HepG2 (cell line): ENCODE results near the gene HECTD4. TPM values are rescaled to one million over a fixed set of nuclear protein-coding genes. Genes with fewer than 3 reads are reported as not detected.

Source experiments
- ATAC-seq: fragments of 200-7000 bp; cut with Tn5 transposase; 3 replicates; pipeline ENCODE4 v1.9.1; 2020; ENCODE audit warnings: mild to moderate bottlenecking, moderate library complexity
- BruUV-seq: library from RNA; stranded (reverse); fragments of 400-500 nt; replicated peaks from 2 replicates; lab custom pipeline; 2021; lab: Mats Ljungman, UMichigan
- CTCF ChIA-PET: fragments of 300-600 bp; formaldehyde crosslinking; extraction: SDS; loops from one replicate; lab custom pipeline; 2021; ENCODE audit warnings: low total read pairs, inconsistent platforms, low intra/inter-chr PET ratio; lab: Yijun Ruan, JAX
- POLR2A ChIA-PET: fragments of 350-600 bp; sonication (Branson Sonifier 250); formaldehyde crosslinking; loops from one replicate; lab custom pipeline; 2020; ENCODE audit warnings: antibody characterized with exemption, inconsistent platforms; lab: Yijun Ruan, JAX
- DNase-seq: peaks from one replicate; pipeline ENCODE4 v3.0.0-alpha.2; 2015; ENCODE audit warnings: low spot score
- FAIRE-seq: peaks from 3 replicates; lab custom pipeline; 2011; peaks lifted over from hg19 to GRCh38; lab: Jason Lieb, UNC
- H2AFZ ChIP-seq: one replicate; pipeline ENCODE4 v1.6.1; 2011; ENCODE audit warnings: low read length, inconsistent platforms
- H3K27ac ChIP-seq: fragments of 300-600 bp; 3 replicates; pipeline ENCODE4 v1.8.0; 2011; ENCODE audit warnings: mixed run types, mild to moderate bottlenecking, mixed read lengths, low read length, inconsistent platforms; ENCODE audit not compliant: insufficient read depth; ENCODE audit errors: extremely low read length
- H3K27me3 ChIP-seq, 2 experiments: fragments of 200-600 bp in 1 of 2; 2 replicates in 1 of 2; 3 replicates in 1 of 2; pipeline versions ENCODE4 v1.6.0 to v1.8.0; 2011; ENCODE audit warnings: low read length in 2 of 2, mild to moderate bottlenecking in 2 of 2, moderate library complexity in 2 of 2, inconsistent platforms in 1 of 2; ENCODE audit not compliant: insufficient read depth in 2 of 2, control insufficient read depth in 1 of 2
- H3K36me3 ChIP-seq, 2 experiments: fragments of 200-600 bp in 1 of 2; replicated peaks in 1 of 2; 2 replicates in 1 of 2; 3 replicates in 1 of 2; pipeline versions ENCODE4 v1.5.1 to v1.8.0; 2011; ENCODE audit warnings: low read length in 2 of 2, inconsistent platforms in 1 of 2; ENCODE audit not compliant: insufficient read depth in 2 of 2, control insufficient read depth in 1 of 2
- H3K4me1 ChIP-seq: 2 replicates; pipeline ENCODE4 v1.5.1; 2012; ENCODE audit warnings: low read length, inconsistent platforms; ENCODE audit not compliant: insufficient read depth
- H3K4me2 ChIP-seq: 2 replicates; pipeline ENCODE4 v1.6.0; 2011; ENCODE audit warnings: low read depth, low read length, inconsistent platforms
- H3K4me3 ChIP-seq, 3 experiments: fragments of 200-600 bp in 1 of 3; sonication (generic), shearing (Covaris generic) in 1 of 3; replicated peaks in 1 of 3; 2 replicates each; pipeline ENCODE4 v1.5.1; 2011 to 2016; ENCODE audit warnings: low read length in 3 of 3, inconsistent platforms in 2 of 3, low read depth in 2 of 3, mild to moderate bottlenecking in 2 of 3, control low read depth in 1 of 3, mixed read lengths in 1 of 3; ENCODE audit not compliant: insufficient read depth in 1 of 3
- H3K79me2 ChIP-seq: one replicate; pipeline ENCODE4 v1.6.1; 2011; ENCODE audit warnings: low read length, inconsistent platforms; ENCODE audit not compliant: insufficient read depth
- H3K9ac ChIP-seq: 2 replicates; pipeline ENCODE4 v1.6.0; 2011; ENCODE audit warnings: mild to moderate bottlenecking, low read depth, low read length, inconsistent platforms; ENCODE audit not compliant: insufficient read depth
- H3K9me3 ChIP-seq: 2 replicates; pipeline ENCODE4 v1.5.1; 2012; ENCODE audit warnings: mild to moderate bottlenecking, low read length
- H4K20me1 ChIP-seq: 2 replicates; pipeline ENCODE4 v1.6.0; 2011; ENCODE audit warnings: inconsistent platforms, mild to moderate bottlenecking, low read length, moderate library complexity; ENCODE audit not compliant: insufficient read depth
- EZH2 ChIP-seq: conservative IDR thresholded peaks from 2 replicates; pipeline ENCODE4 v1.6.1; 2012; ENCODE audit warnings: mild to moderate bottlenecking, low read depth, low read length, moderate library complexity
- ISX ChIP-seq: sonication (generic); formaldehyde crosslinking; conservative IDR thresholded peaks from 2 replicates; pipeline ENCODE4 v1.5.0; 2020; ENCODE audit warnings: missing genetic modification reagents
- NR2F1 ChIP-seq, 2 experiments: fragments of 450-650 bp in 1 of 2; formaldehyde crosslinking in 1 of 2; IDR thresholded peaks; 2 replicates each; pipeline versions ENCODE4 v1.5.0 to v1.6.1; 2016 to 2020; ENCODE audit warnings: mild to moderate bottlenecking in 1 of 2, missing compliant biosample characterization in 1 of 2, missing genetic modification reagents in 1 of 2, moderate library complexity in 1 of 2
- SKI ChIP-seq: fragments of 450-650 bp; IDR thresholded peaks from one replicate; pipeline ENCODE4 v1.6.1; 2018; ENCODE audit warnings: mild to moderate bottlenecking; ENCODE audit not compliant: partially characterized antibody
- YY1 ChIP-seq: IDR thresholded peaks from 2 replicates; pipeline ENCODE4 v1.6.1; 2011; ENCODE audit warnings: low read length, low read depth, moderate library complexity, mild to moderate bottlenecking; ENCODE audit not compliant: insufficient read depth, insufficient replicate concordance
- ZBTB20 ChIP-seq: sonication (generic); formaldehyde crosslinking; IDR thresholded peaks from 2 replicates; pipeline ENCODE4 v1.8.1; 2023; ENCODE audit warnings: missing genetic modification reagents, low read depth, mild to moderate bottlenecking, borderline replicate concordance
- ZFP36L2 ChIP-seq: sonication (generic); formaldehyde crosslinking; IDR thresholded peaks from 2 replicates; pipeline ENCODE4 v1.4.0; 2020; ENCODE audit warnings: missing genetic modification reagents
- ZNF296 ChIP-seq: sonication (generic); formaldehyde crosslinking; conservative IDR thresholded peaks from 2 replicates; pipeline ENCODE4 v1.5.0; 2020; ENCODE audit warnings: mild to moderate bottlenecking, missing genetic modification reagents
- ZNF33A ChIP-seq: sonication (generic); formaldehyde crosslinking; IDR thresholded peaks from 2 replicates; pipeline ENCODE4 v1.5.1; 2020; ENCODE audit warnings: missing genetic modification reagents, mild to moderate bottlenecking, moderate library complexity, borderline replicate concordance
- ZNF496 ChIP-seq: sonication (generic); formaldehyde crosslinking; IDR thresholded peaks from 2 replicates; pipeline ENCODE4 v1.8.1; 2023; ENCODE audit warnings: mild to moderate bottlenecking, moderate library complexity, missing genetic modification reagents; ENCODE audit not compliant: insufficient replicate concordance
- WGBS: methylation state at CpG from one replicate; pipeline ENCODE4 v1.1.6; 2017; ENCODE audit warnings: low lambda C conversion rate; 5-methylcytosine and 5-hydroxymethylcytosine counted together
- in situ Hi-C: cut with HindIII; loops from 2 replicates; pipeline ENCODE4 v1.10.0; 2017; ENCODE audit warnings: low pct_unique_long_range_greater_than_20kb; ENCODE audit not compliant: extremely low pct_ligation_motif_present
- intact Hi-C: fragments of 100-400 bp; cut with micrococcal nuclease; formaldehyde crosslinking; loops from one replicate; pipeline ENCODE4 v1.10.0; 2022; ENCODE audit not compliant: unreplicated experiment
- polyA plus RNA-seq, 8 experiments: library from polyadenylated mRNA; depleted of rRNA in 3 of 8; stranded (reverse) in 7 of 8; unstranded in 1 of 8; fragments of >200 nt; fragmentation: Illumina TruSeq in 4 of 8; extraction: Trizol in 4 of 8; gene quantifications; 2 replicates each; pipeline versions ENCODE4 v1.2.1 to v1.2.3, GENCODE V29; 2011 to 2016; ENCODE audit warnings: low read depth in 4 of 8, missing spikeins in 1 of 8, mixed read lengths in 1 of 8; ENCODE audit not compliant: insufficient read depth in 1 of 8
- total RNA-seq, 5 experiments: library from RNA; depleted of rRNA; stranded (reverse); fragments of >200 nt; fragmentation: Illumina TruSeq; extraction: Trizol; gene quantifications; 2 replicates each; pipeline ENCODE4 v1.2.3, GENCODE V29; 2016; ENCODE audit warnings: low read depth in 1 of 5
- TF ChIP-seq, protein P1 (sequence below): sonication (generic); formaldehyde crosslinking; IDR thresholded peaks from 2 replicates; pipeline ENCODE4 v1.4.0; 2020; ENCODE audit warnings: missing genetic modification reagents, borderline replicate concordance

HECTD4 gene
- total and polyA plus RNA-seq, 2 of the 13 experiments (the other 11 are each of a cell fraction or from before 2014, with no cell fraction given) = 9.0 to 11.4 TPM

DNA sequence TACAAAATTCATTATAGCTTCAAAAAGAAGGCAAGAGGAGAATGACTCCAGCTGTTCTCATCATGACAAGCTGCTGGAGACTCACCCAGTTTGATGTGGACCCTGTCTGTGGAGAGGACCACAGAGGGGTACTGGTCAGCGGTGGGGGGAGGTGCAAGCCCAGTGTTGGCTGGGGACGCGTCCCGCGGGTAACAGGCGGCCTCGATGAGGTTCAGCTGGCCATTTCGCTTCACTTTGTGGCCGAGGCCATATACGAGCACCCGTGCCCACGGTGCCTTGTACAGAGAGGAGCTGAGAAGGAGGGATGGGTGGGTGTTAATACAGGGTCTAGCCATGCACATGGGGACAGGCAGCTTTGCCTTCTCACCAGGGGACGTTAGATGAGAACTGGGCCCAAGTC is 189.8 kb downstream of the HECTD4 start (continued):
- TF ChIP-seq, protein P1, sequence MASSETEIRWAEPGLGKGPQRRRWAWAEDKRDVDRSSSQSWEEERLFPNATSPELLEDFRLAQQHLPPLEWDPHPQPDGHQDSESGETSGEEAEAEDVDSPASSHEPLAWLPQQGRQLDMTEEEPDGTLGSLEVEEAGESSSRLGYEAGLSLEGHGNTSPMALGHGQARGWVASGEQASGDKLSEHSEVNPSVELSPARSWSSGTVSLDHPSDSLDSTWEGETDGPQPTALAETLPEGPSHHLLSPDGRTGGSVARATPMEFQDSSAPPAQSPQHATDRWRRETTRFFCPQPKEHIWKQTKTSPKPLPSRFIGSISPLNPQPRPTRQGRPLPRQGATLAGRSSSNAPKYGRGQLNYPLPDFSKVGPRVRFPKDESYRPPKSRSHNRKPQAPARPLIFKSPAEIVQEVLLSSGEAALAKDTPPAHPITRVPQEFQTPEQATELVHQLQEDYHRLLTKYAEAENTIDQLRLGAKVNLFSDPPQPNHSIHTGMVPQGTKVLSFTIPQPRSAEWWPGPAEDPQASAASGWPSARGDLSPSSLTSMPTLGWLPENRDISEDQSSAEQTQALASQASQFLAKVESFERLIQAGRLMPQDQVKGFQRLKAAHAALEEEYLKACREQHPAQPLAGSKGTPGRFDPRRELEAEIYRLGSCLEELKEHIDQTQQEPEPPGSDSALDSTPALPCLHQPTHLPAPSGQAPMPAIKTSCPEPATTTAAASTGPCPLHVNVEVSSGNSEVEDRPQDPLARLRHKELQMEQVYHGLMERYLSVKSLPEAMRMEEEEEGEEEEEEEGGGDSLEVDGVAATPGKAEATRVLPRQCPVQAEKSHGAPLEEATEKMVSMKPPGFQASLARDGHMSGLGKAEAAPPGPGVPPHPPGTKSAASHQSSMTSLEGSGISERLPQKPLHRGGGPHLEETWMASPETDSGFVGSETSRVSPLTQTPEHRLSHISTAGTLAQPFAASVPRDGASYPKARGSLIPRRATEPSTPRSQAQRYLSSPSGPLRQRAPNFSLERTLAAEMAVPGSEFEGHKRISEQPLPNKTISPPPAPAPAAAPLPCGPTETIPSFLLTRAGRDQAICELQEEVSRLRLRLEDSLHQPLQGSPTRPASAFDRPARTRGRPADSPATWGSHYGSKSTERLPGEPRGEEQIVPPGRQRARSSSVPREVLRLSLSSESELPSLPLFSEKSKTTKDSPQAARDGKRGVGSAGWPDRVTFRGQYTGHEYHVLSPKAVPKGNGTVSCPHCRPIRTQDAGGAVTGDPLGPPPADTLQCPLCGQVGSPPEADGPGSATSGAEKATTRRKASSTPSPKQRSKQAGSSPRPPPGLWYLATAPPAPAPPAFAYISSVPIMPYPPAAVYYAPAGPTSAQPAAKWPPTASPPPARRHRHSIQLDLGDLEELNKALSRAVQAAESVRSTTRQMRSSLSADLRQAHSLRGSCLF = no peak
- no peak for TF ChIP-seq YY1
- TF ChIP-seq ZFP36L2 (CRISPR knock-in tag) = no peak
- TF ChIP-seq ISX (CRISPR knock-in tag) = no peak
- TF ChIP-seq ZNF496 (CRISPR knock-in tag) = no peak
- no peak for TF ChIP-seq ZNF296
- no peak for TF ChIP-seq EZH2
- no peak for TF ChIP-seq NR2F1 (CRISPR knock-in tag; IDR thresholded peaks at IDR 0.05)

DNA sequence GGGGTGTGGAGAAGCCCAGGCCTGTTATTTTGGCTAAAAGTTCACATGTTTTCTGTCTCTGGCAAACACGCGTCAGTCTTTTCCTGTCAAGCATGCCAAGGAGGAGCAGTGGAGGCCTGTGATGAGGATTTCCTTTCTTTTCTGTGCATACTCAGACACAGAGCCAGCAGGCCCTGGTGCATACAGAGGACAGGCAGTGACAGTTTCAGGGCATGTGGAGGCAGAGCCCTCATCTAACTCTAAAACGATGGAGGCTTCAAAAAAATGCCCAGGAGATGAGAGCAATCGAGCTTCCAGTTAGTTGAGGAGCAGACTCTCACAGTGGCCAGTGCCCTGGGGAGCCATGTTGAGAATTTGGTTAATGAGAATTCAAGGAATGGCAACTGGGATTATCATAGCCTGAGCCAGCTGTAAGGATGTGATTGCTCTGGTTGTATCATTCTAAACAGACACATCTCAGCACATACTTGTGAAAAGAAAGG is 190.3 kb downstream of the HECTD4 start:
- Histone ChIP-seq H3K4me2 (no peak overlapping the region), H3K4me3 (no peak overlapping the region), H3K27ac (no peak overlapping the region), H3K9ac (no peak overlapping the region), H3K9me3 (no peaks in the 10 kb centered on the region), H3K79me2 (no peaks in the 10 kb centered on the region), H3K27me3 (no peaks in the 10 kb centered on the region), H3K36me3 (peaks cover 5 to 44% of the 10 kb centered on the region in 2 experiments; a peak in 4 of 5 replicates), H4K20me1 (no peaks in the 10 kb centered on the region), H3K4me1 (peaks cover 9% of the 10 kb centered on the region), H2AFZ (no peak overlapping the region)
- CTCF ChIA-PET = no interaction called here
- FAIRE-seq = no peak
- POLR2A ChIA-PET = no interaction called here
- 90% methylated on average over 4 of the region's 4 CpGs for WGBS
- in situ Hi-C loops = no loop called here
- BruUV-seq = no TSS peak
- TF ChIP-seq SKI (no peak), ZBTB20 (CRISPR knock-in tag) (no peak), ZNF33A (CRISPR knock-in tag) (no peak)
- no peak for ATAC-seq
- intact Hi-C loops = no loop called here
- no peak for DNase-seq
